Neural progenitor cell (in vitro differentiated cells): ENCODE results near the gene ZNF746. TPM values are rescaled to one million over a fixed set of nuclear protein-coding genes. Genes with fewer than 3 reads are reported as not detected.

Source experiments
- DNase-seq: peaks from one replicate; pipeline ENCODE4 v3.0.0-alpha.2; 2016; ENCODE audit warnings: low spot score
- H2AFZ ChIP-seq: fragments of 200-600 bp; sonication (generic); replicated peaks from 2 replicates; pipeline ENCODE4 v1.6.1; 2016; ENCODE audit warnings: antibody characterized with exemption
- H3F3A ChIP-seq: fragments of 200-600 bp; sonication (generic); 2 replicates; pipeline ENCODE4 v1.6.1; 2016; ENCODE audit warnings: antibody characterized with exemption, low read depth
- H3K27ac ChIP-seq: fragments of 200-600 bp; sonication (generic); 2 replicates; pipeline ENCODE4 v1.5.1; 2016; ENCODE audit warnings: mild to moderate bottlenecking
- H3K27me3 ChIP-seq: fragments of 200-600 bp; sonication (generic); 2 replicates; pipeline ENCODE4 v1.6.1; 2016; ENCODE audit warnings: mild to moderate bottlenecking, moderate library complexity
- H3K36me3 ChIP-seq: fragments of 200-600 bp; sonication (generic); 2 replicates; pipeline ENCODE4 v1.5.1; 2016
- H3K4me1 ChIP-seq: fragments of 200-600 bp; sonication (generic); 2 replicates; pipeline ENCODE4 v1.6.1; 2016; ENCODE audit warnings: mixed run types
- H3K4me2 ChIP-seq: fragments of 200-600 bp; sonication (generic); 2 replicates; pipeline ENCODE4 v1.6.1; 2016
- H3K4me3 ChIP-seq: fragments of 200-600 bp; sonication (generic); 2 replicates; pipeline ENCODE4 v1.5.1; 2016
- H3K79me2 ChIP-seq: fragments of 200-600 bp; sonication (generic); 2 replicates; pipeline ENCODE4 v1.6.1; 2016; ENCODE audit warnings: low read depth
- H3K9ac ChIP-seq: fragments of 200-600 bp; sonication (generic); 2 replicates; pipeline ENCODE4 v1.6.1; 2016
- H3K9me3 ChIP-seq: fragments of 200-600 bp; sonication (generic); 2 replicates; pipeline ENCODE4 v1.5.1; 2016; ENCODE audit warnings: low read depth
- H4K20me1 ChIP-seq: fragments of 200-600 bp; sonication (generic); 2 replicates; pipeline ENCODE4 v1.6.1; 2016; ENCODE audit warnings: low read depth
- H3K27ac Mint-ChIP-seq: 3 replicates; pipeline ENCODE4 v1.8.0; 2021; ENCODE audit warnings: mixed read lengths
- H3K27me3 Mint-ChIP-seq: 2 replicates; pipeline ENCODE4 v1.8.0; 2022; ENCODE audit warnings: low read depth, mild to moderate bottlenecking, inconsistent platforms, moderate library complexity, mixed read lengths; ENCODE audit not compliant: insufficient read depth
- H3K36me3 Mint-ChIP-seq: 3 replicates; pipeline ENCODE4 v1.8.0; 2021; ENCODE audit warnings: mixed read lengths
- H3K4me1 Mint-ChIP-seq: 3 replicates; pipeline ENCODE4 v1.8.0; 2021; ENCODE audit warnings: mixed read lengths
- H3K4me3 Mint-ChIP-seq: 3 replicates; pipeline ENCODE4 v1.8.0; 2021; ENCODE audit warnings: mild to moderate bottlenecking, moderate library complexity, mixed read lengths
- H3K9me3 Mint-ChIP-seq: 3 replicates; pipeline ENCODE4 v1.8.0; 2020; ENCODE audit warnings: mixed read lengths
- CTCF ChIP-seq: fragments of 200-600 bp; sonication (generic); IDR thresholded peaks from 2 replicates; pipeline ENCODE4 v1.5.1; 2017; ENCODE audit warnings: antibody characterized with exemption, mild to moderate bottlenecking
- EZH2 ChIP-seq: fragments of 200-600 bp; sonication (generic); IDR thresholded peaks from 2 replicates; pipeline ENCODE4 v1.6.1; 2017; ENCODE audit warnings: antibody characterized with exemption, mild to moderate bottlenecking, moderate library complexity
- EZH2phosphoT487 ChIP-seq: fragments of 200-600 bp; sonication (generic); IDR thresholded peaks from 2 replicates; pipeline ENCODE4 v1.6.1; 2017; ENCODE audit warnings: antibody characterized with exemption
- total RNA-seq: library from RNA; depleted of rRNA; stranded (reverse); fragments of >200 nt; gene quantifications from 2 replicates; pipeline ENCODE4 v1.2.3, GENCODE V29; 2015; ENCODE audit warnings: low replicate concordance

The ZNF746 gene
- total RNA-seq, 1 donor from 2014 or later = 11.0 TPM

- H3K36me3 ChIP-seq = no peaks in the 10 kb centered on the region
- H3F3A ChIP-seq = peaks cover 39% of the 10 kb centered on the region
- H3K27me3 Mint-ChIP-seq = peaks cover 3% of the 10 kb centered on the region
- H3K4me3 Mint-ChIP-seq = peak overlapping the region; percentile 7
- peaks cover 21% of the 10 kb centered on the region for H3K79me2 ChIP-seq
- peaks cover 46% of the 10 kb centered on the region for H3K27me3 ChIP-seq
- H4K20me1 ChIP-seq = peaks cover 25% of the 10 kb centered on the region
- H3K4me1 Mint-ChIP-seq = peaks cover 19% of the 10 kb centered on the region
- H3K4me3 ChIP-seq = no peak overlapping the region
- no peak for DNase-seq
- H3K27ac Mint-ChIP-seq = no peak overlapping the region
- H3K36me3 Mint-ChIP-seq = no peaks in the 10 kb centered on the region
- peaks cover 22% of the 10 kb centered on the region for H3K4me1 ChIP-seq
- no peaks in the 10 kb centered on the region for H3K9me3 ChIP-seq
- H3K9ac ChIP-seq = no peak overlapping the region
- H3K9me3 Mint-ChIP-seq = peaks cover 8% of the 10 kb centered on the region
- H3K4me2 ChIP-seq = no peak overlapping the region
- no peak overlapping the region for H3K27ac ChIP-seq
- H2AFZ ChIP-seq = no peak overlapping the region
- TF ChIP-seq CTCF (no peak), EZH2 (no peak), EZH2phosphoT487 (no peak)
Measured at GRCh38 chr7:149462101-149462520, 35.5 kb downstream of the ZNF746 start.

- TF ChIP-seq EZH2 (no peak), CTCF (peak; percentile 53)
- peaks cover 2% of the 10 kb centered on the region for H3K9me3 Mint-ChIP-seq
- H2AFZ ChIP-seq = peak within 1 kb of the TSS; percentile 98
- peaks cover 36% of the 10 kb centered on the region for H4K20me1 ChIP-seq
- peaks cover 19% of the 10 kb centered on the region for H3K4me1 Mint-ChIP-seq
- no peaks in the 10 kb centered on the region for H3K9me3 ChIP-seq
- no peak within 1 kb of the TSS for H3K9ac ChIP-seq
- H3K27ac ChIP-seq = no peak within 1 kb of the TSS
- peaks cover 46% of the 10 kb centered on the region for H3K27me3 ChIP-seq
- H3K27ac Mint-ChIP-seq = peak within 1 kb of the TSS; percentile 86
- peak within 1 kb of the TSS; percentile 84 for H3K4me2 ChIP-seq
- H3K36me3 ChIP-seq = no peaks in the 10 kb centered on the region
- H3K4me3 Mint-ChIP-seq = peak within 1 kb of the TSS; percentile 92
- H3K4me1 ChIP-seq = peaks cover 22% of the 10 kb centered on the region
- peaks cover 2% of the 10 kb centered on the region for H3K27me3 Mint-ChIP-seq
- DNase-seq = peak; percentile 90
- H3F3A ChIP-seq = peaks cover 39% of the 10 kb centered on the region
- H3K36me3 Mint-ChIP-seq = peaks cover 2% of the 10 kb centered on the region
- H3K4me3 ChIP-seq = peak within 1 kb of the TSS; percentile 85
- peaks cover 28% of the 10 kb centered on the region for H3K79me2 ChIP-seq
Measured at GRCh38 chr7:149460493-149461277, 36.9 kb downstream of the ZNF746 start, which contains the start of gene ZNF777. ZNF777 (minus strand) TSS chr7:149461062; CDS start chr7:149456022, 5,040 bp downstream.

- Mint-ChIP-seq H3K36me3 (peaks cover 4% of the 10 kb centered on the region), H3K27ac (no peak overlapping the region), H3K4me3 (peak overlapping the region; percentile 63), H3K9me3 (no peaks in the 10 kb centered on the region), H3K4me1 (peaks cover 19% of the 10 kb centered on the region), H3K27me3 (peaks cover 2% of the 10 kb centered on the region)
- no peaks in the 10 kb centered on the region for H3K9me3 ChIP-seq
- no peaks in the 10 kb centered on the region for H3K36me3 ChIP-seq
- peak overlapping the region; percentile 84 for H3K4me2 ChIP-seq
- H3K27me3 ChIP-seq = peaks cover 46% of the 10 kb centered on the region
- H3K4me1 ChIP-seq = peaks cover 22% of the 10 kb centered on the region
- peaks cover 28% of the 10 kb centered on the region for H3K79me2 ChIP-seq
- H2AFZ ChIP-seq = no peak overlapping the region
- no peak for DNase-seq
- H3K4me3 ChIP-seq = peak overlapping the region; percentile 85
- H4K20me1 ChIP-seq = peaks cover 36% of the 10 kb centered on the region
- TF ChIP-seq EZH2 (no peak), EZH2phosphoT487 (no peak), CTCF (no peak)
- no peak overlapping the region for H3K9ac ChIP-seq
- H3K27ac ChIP-seq = no peak overlapping the region
- H3F3A ChIP-seq = peaks cover 39% of the 10 kb centered on the region
Measured at GRCh38 chr7:149459540-149460452, 37.8 kb downstream of the ZNF746 start.
